ENCODE results near the gene PDGFD.
A peak's percentile ranks its signal among the peaks of the same experiment; 100 is the strongest.

PDGFD gene

GRCh38 chr11:104161751-104162450 is 2.0 kb downstream of the PDGFD start:
- H3K4me3 ChIP-seq (ENCODE audit: control insufficient read depth, low read depth, low read length), result no peak overlapping the region
- no peak for DNase-seq (ENCODE audit: low read depth)
- TF ChIP-seq CTCF (IDR thresholded peaks at IDR 0.05; ENCODE audit: control insufficient read depth, insufficient read depth, low read depth, low read length, missing control alignments), result no peak

DNA sequence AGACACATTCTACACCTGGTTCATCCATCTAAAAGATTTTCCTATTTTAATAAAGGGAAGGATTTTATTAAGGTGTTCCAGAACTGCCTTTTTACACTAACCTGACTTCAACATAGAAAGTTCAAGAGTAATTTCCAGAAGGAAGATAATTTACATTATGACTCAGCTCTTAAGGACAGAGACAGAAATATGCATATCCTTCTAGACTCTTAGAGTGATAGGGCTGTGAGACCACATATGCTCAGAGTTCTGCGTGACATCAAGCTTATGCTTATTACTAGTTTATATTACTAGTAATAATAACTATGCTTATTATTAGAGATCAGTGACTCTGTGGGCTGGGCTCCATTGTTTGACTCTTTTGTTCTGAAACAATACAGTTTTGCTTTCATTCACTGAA is 4.6 kb downstream of the PDGFD start:
- TF ChIP-seq CTCF (IDR thresholded peaks at IDR 0.05; ENCODE audit: control insufficient read depth, insufficient read depth, low read depth, low read length, missing control alignments), result no peak
- H3K4me3 ChIP-seq (ENCODE audit: control insufficient read depth, low read depth, low read length), result no peak overlapping the region
- DNase-seq (ENCODE audit: low read depth), result no peak

DNA sequence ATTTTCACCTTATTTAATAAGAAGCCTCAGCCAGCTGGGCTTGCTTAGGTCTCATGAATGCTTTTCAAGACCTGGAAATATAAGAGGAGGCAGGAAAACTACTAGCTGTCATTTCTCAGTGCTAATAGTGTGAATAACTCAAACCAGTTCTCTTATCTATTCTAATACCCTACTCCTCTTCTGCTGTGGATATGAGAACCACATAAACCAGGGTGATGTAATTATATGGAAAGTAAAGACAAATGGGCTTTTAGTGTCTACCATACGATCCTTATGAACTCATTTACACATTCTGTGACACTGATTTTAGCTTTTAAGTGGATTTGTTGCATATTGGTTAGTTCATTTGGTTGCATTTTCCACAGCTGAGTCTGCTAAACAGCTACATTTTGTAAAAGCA is 8.6 kb downstream of the PDGFD start:
- no peak overlapping the region for H3K4me3 ChIP-seq (ENCODE audit: control insufficient read depth, low read depth, low read length)
- DNase-seq (ENCODE audit: low read depth), result no peak

DNA sequence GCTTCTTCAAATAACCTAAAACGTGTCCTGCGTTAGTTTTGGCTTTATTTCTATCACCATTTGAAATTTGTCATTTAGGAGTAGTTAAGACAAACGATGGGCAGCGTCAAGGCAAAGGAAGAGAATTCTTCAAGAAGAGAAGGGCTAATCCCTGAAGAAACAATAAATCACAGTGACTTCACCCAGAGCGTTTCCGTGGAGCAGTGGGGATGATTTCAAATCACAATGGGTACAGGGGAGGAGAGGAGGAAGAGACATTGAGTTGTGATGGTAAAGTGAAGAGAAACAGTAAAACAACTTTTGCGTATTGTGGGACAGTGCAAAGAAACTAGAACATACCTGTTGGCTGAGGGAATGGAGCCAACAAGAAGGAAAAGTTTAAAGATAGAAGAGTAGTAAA is 9.7 kb downstream of the PDGFD start:
- no peak overlapping the region for H3K4me3 ChIP-seq (ENCODE audit: control insufficient read depth, low read depth, low read length)
- DNase-seq (ENCODE audit: low read depth), result no peak
- TF ChIP-seq CTCF (IDR thresholded peaks at IDR 0.05; ENCODE audit: control insufficient read depth, insufficient read depth, low read depth, low read length, missing control alignments), result no peak

More for the DNA sequence above, 8.6 kb downstream of the PDGFD start:
- no peak for TF ChIP-seq CTCF (IDR thresholded peaks at IDR 0.05; ENCODE audit: control insufficient read depth, insufficient read depth, low read depth, low read length, missing control alignments)

DNA sequence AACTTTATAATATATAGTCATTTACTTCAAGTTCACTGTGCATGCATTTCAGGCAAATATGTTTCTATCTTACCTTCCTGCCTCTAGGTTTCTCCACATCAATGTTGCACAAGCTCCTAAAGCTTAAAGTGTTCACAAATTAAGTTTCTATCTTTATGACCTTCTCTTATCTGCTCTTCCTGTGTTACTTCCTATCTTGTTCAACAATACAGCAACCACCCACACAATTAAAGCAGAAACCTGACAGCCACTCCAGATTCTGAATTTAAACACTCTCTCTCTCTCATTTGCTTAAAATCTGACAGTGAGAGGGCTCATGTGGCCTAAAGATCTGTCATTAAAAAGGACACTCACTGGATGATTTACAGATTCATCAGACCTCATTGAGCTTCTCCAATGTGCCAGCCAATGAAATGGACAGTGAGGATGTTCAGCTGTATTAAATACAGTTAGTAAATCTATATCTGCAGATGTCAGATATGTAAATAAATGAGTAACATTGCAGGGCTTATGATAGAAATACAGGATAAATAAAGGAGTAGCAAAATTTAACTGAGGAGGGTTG is 10.9 kb downstream of the PDGFD start:
- DNase-seq (ENCODE audit: low read depth), result no peak
- no peak for TF ChIP-seq CTCF (IDR thresholded peaks at IDR 0.05; ENCODE audit: control insufficient read depth, insufficient read depth, low read depth, low read length, missing control alignments)

GRCh38 chr11:104151404-104152204 is 12.3 kb downstream of the PDGFD start:
- TF ChIP-seq CTCF (IDR thresholded peaks at IDR 0.05; ENCODE audit: control insufficient read depth, insufficient read depth, low read depth, low read length, missing control alignments), result peak; percentile 9
- no peak overlapping the region for H3K4me3 ChIP-seq (ENCODE audit: control insufficient read depth, low read depth, low read length)
- DNase-seq (ENCODE audit: low read depth), result no peak

More for the DNA sequence above, 10.9 kb downstream of the PDGFD start:
- no peak overlapping the region for H3K4me3 ChIP-seq (ENCODE audit: control insufficient read depth, low read depth, low read length)
